HG03520 (cell line): Measurements from ENCODE around the gene COX7A2L.

Source experiments
- ATAC-seq: cut with Tn5 transposase; IDR thresholded peaks from one replicate; pipeline ENCODE4 v1.9.1; 2021; ENCODE audit warnings: mild to moderate bottlenecking, moderate library complexity; ENCODE audit not compliant: unreplicated experiment

The COX7A2L gene

GRCh38 chr2:42321452-42322064, 39.5 kb downstream of the COX7A2L start:
- no peak for ATAC-seq

GRCh38 chr2:42319265-42319664, 41.8 kb downstream of the COX7A2L start:
- ATAC-seq, result no peak

GRCh38 chr2:42317945-42318344, 43.1 kb downstream of the COX7A2L start:
- ATAC-seq, result no peak

GRCh38 chr2:42317486-42317885, 43.5 kb downstream of the COX7A2L start:
- no peak for ATAC-seq

- no peak for ATAC-seq
These were observed 44.1 kb downstream of the COX7A2L start for GRCh38 chr2:42316910-42317309.

GRCh38 chr2:42315844-42316470, 45.1 kb downstream of the COX7A2L start:
- ATAC-seq, result no peak

- ATAC-seq, result no peak
These were observed 46.0 kb downstream of the COX7A2L start for GRCh38 chr2:42314892-42315468.

GRCh38 chr2:42312106-42312505, 48.9 kb downstream of the COX7A2L start:
- no peak for ATAC-seq

- ATAC-seq, result no peak
These were observed 51.0 kb downstream of the COX7A2L start for GRCh38 chr2:42310007-42310515.

- ATAC-seq, result no peak
These were observed 51.7 kb downstream of the COX7A2L start for GRCh38 chr2:42309366-42309765.

GRCh38 chr2:42307180-42307579, 53.8 kb downstream of the COX7A2L start:
- no peak for ATAC-seq

- ATAC-seq, result no peak
These were observed 56.8 kb downstream of the COX7A2L start for GRCh38 chr2:42304059-42304713.

- no peak for ATAC-seq
These were observed 57.8 kb downstream of the COX7A2L start for GRCh38 chr2:42303252-42303651.

- no peak for ATAC-seq
These were observed 60.5 kb downstream of the COX7A2L start for GRCh38 chr2:42300527-42300926.
